IMR-90 (cell line): Measurements from ENCODE around the gene PRSS38. TPM values are rescaled to one million over a fixed set of nuclear protein-coding genes. Genes with fewer than 3 reads are reported as not detected.

Source experiments
- ATAC-seq: fragments of 200-7000 bp; cut with Tn5 transposase; 2 replicates; pipeline ENCODE4 v1.9.1; 2020; ENCODE audit warnings: low read depth, mild to moderate bottlenecking, moderate library complexity
- BruUV-seq: library from RNA; stranded (reverse); fragments of 400-500 nt; replicated peaks from 2 replicates; lab custom pipeline; 2021; lab: Mats Ljungman, UMichigan
- CTCF ChIA-PET: fragments of 300-600 bp; formaldehyde crosslinking; extraction: SDS; loops from one replicate; lab custom pipeline; 2021; ENCODE audit warnings: antibody characterized with exemption; lab: Yijun Ruan, JAX
- POLR2A ChIA-PET: fragments of 300-600 bp; sonication (Branson Sonifier 250); formaldehyde crosslinking; loops from one replicate; lab custom pipeline; 2022; ENCODE audit warnings: antibody characterized with exemption; ENCODE audit not compliant: unreplicated experiment; lab: Charles Lee
- DNase-seq: peaks from one replicate; pipeline ENCODE4 v3.0.0; 2013
- H2AFZ ChIP-seq: replicated peaks from 2 replicates; pipeline ENCODE3; 2013; ENCODE audit warnings: low read length, mild to moderate bottlenecking; ENCODE audit not compliant: poor library complexity
- H2AK5ac ChIP-seq: 2 replicates; pipeline ENCODE4 v1.6.1; 2013; ENCODE audit warnings: low read depth, low read length, inconsistent platforms
- H2AK9ac ChIP-seq: replicated peaks from 2 replicates; pipeline ENCODE3; 2013; ENCODE audit warnings: mild to moderate bottlenecking, low read depth, low read length, moderate library complexity; ENCODE audit not compliant: poor library complexity
- H2BK120ac ChIP-seq: 2 replicates; pipeline ENCODE4 v1.6.1; 2013; ENCODE audit warnings: low read depth, low read length, inconsistent platforms
- H2BK15ac ChIP-seq: 3 replicates; pipeline ENCODE4 v1.6.1; 2013; ENCODE audit warnings: low read depth, low read length, inconsistent platforms
- H2BK20ac ChIP-seq: 2 replicates; pipeline ENCODE4 v1.6.1; 2013; ENCODE audit warnings: low read depth, mild to moderate bottlenecking, inconsistent platforms, low read length, moderate library complexity
- H2BK5ac ChIP-seq: 2 replicates; pipeline ENCODE4 v1.6.1; 2013; ENCODE audit warnings: mild to moderate bottlenecking, low read depth, low read length, inconsistent platforms; ENCODE audit not compliant: poor library complexity, severe bottlenecking
- H3K14ac ChIP-seq: replicated peaks from 2 replicates; pipeline ENCODE4 v1.6.1; 2013; ENCODE audit warnings: low read depth, low read length, inconsistent platforms
- H3K18ac ChIP-seq: 2 replicates; pipeline ENCODE4 v1.6.1; 2013; ENCODE audit warnings: low read depth, low read length, control low read depth
- H3K23ac ChIP-seq: 2 replicates; pipeline ENCODE4 v1.6.1; 2013; ENCODE audit warnings: low read depth, low read length, inconsistent platforms
- H3K27ac ChIP-seq: 2 replicates; pipeline ENCODE4 v1.5.1; 2013; ENCODE audit warnings: mild to moderate bottlenecking, control low read depth, low read length; ENCODE audit not compliant: insufficient read depth
- H3K27me3 ChIP-seq: 2 replicates; pipeline ENCODE4 v1.6.1; 2013; ENCODE audit warnings: low read length; ENCODE audit not compliant: control insufficient read depth, insufficient read depth
- H3K36me3 ChIP-seq: 2 replicates; pipeline ENCODE4 v1.6.1; 2013; ENCODE audit warnings: low read length, mixed read lengths; ENCODE audit not compliant: control insufficient read depth, insufficient read depth
- H3K4ac ChIP-seq: 2 replicates; pipeline ENCODE4 v1.6.1; 2013; ENCODE audit warnings: low read depth, low read length, inconsistent platforms
- H3K4me1 ChIP-seq: 2 replicates; pipeline ENCODE4 v1.6.1; 2013; ENCODE audit warnings: low read length, mixed read lengths; ENCODE audit not compliant: control insufficient read depth, insufficient read depth
- H3K4me2 ChIP-seq: 2 replicates; pipeline ENCODE4 v1.6.1; 2013; ENCODE audit warnings: low read depth, mild to moderate bottlenecking, control low read depth, low read length, moderate library complexity
- H3K4me3 ChIP-seq: 2 replicates; pipeline ENCODE4 v1.5.1; 2013; ENCODE audit warnings: low read depth, mild to moderate bottlenecking, control low read depth, low read length, moderate library complexity; ENCODE audit not compliant: insufficient read depth
- H3K56ac ChIP-seq: 2 replicates; pipeline ENCODE4 v1.6.1; 2013; ENCODE audit warnings: low read length, inconsistent platforms; ENCODE audit not compliant: insufficient read depth; ENCODE audit errors: extremely low read depth
- H3K79me1 ChIP-seq, 2 experiments: 2 replicates each; pipeline ENCODE4 v1.6.1; 2013; ENCODE audit warnings: low read length in 2 of 2, inconsistent platforms in 1 of 2, low read depth in 1 of 2
- H3K9ac ChIP-seq: 2 replicates; pipeline ENCODE4 v1.6.1; 2013; ENCODE audit warnings: low read depth, low read length, control low read depth
- H3K9me1 ChIP-seq: 2 replicates; pipeline ENCODE4 v1.6.1; 2013; ENCODE audit warnings: low read length, inconsistent platforms; ENCODE audit not compliant: insufficient read depth
- H3K9me3 ChIP-seq: 2 replicates; pipeline ENCODE4 v1.6.1; 2013; ENCODE audit warnings: low read length; ENCODE audit not compliant: control insufficient read depth, insufficient read depth
- H4K20me1 ChIP-seq: 2 replicates; pipeline ENCODE4 v1.6.1; 2013; ENCODE audit warnings: low read length, inconsistent platforms; ENCODE audit not compliant: insufficient read depth
- H4K5ac ChIP-seq: 2 replicates; pipeline ENCODE4 v1.6.1; 2013; ENCODE audit warnings: mild to moderate bottlenecking, low read depth, low read length, control low read depth
- H4K8ac ChIP-seq, 2 experiments: 2 replicates each; pipeline ENCODE4 v1.6.1; 2013; ENCODE audit warnings: low read depth in 2 of 2, low read length in 2 of 2, control low read depth in 1 of 2, inconsistent platforms in 1 of 2
- H4K91ac ChIP-seq: 2 replicates; pipeline ENCODE4 v1.6.1; 2013; ENCODE audit warnings: low read depth, low read length, inconsistent platforms; ENCODE audit not compliant: insufficient read depth
- WGBS, 2 experiments: methylation state at CpG; one replicate each; pipeline versions ENCODE4 v1.1.5 to v1.1.7; 2013; ENCODE audit warnings: missing lambda C conversion rate in 2 of 2; ENCODE audit not compliant: insufficient read length in 1 of 2; ENCODE audit errors: extremely low coverage in 2 of 2; 5-methylcytosine and 5-hydroxymethylcytosine counted together
- dilution Hi-C: fragments of 300-500 bp; cut with HindIII; formaldehyde crosslinking; loops from one replicate; pipeline ENCODE4 v1.14.3; 2018; ENCODE audit warnings: low sequenced_read_pairs; ENCODE audit not compliant: unreplicated experiment
- in situ Hi-C: fragments of 300-500 bp; cut with MboI; formaldehyde crosslinking; loops from 3 replicates; pipeline ENCODE4 v1.14.3; 2019; ENCODE audit warnings: low sequenced_read_pairs, inconsistent platforms, mixed read lengths
- intact Hi-C: fragments of 100-400 bp; cut with micrococcal nuclease; formaldehyde crosslinking; loops from 2 replicates; pipeline ENCODE4 v1.10.0; 2022
- polyA plus RNA-seq, 3 experiments: library from polyadenylated mRNA; depleted of rRNA; stranded (reverse); fragments of >200 nt; gene quantifications; 2 replicates each; pipeline ENCODE4 v1.2.3, GENCODE V29; 2012; ENCODE audit warnings: low replicate concordance in 1 of 3
- total RNA-seq: library from RNA; depleted of rRNA; stranded (reverse); fragments of >200 nt; gene quantifications from 2 replicates; pipeline ENCODE4 v1.2.3, GENCODE V29; 2012
- TF ChIP-seq, protein P1 (sequence below): conservative IDR thresholded peaks from 2 replicates; pipeline ENCODE4 v1.5.1; 2012; ENCODE audit warnings: mild to moderate bottlenecking, low read depth, low read length, improper control_type of control experiment

PRSS38 gene
- total and polyA plus RNA-seq, 2 of the 4 experiments (the other 2 are of a cell fraction) = not detected

DNA sequence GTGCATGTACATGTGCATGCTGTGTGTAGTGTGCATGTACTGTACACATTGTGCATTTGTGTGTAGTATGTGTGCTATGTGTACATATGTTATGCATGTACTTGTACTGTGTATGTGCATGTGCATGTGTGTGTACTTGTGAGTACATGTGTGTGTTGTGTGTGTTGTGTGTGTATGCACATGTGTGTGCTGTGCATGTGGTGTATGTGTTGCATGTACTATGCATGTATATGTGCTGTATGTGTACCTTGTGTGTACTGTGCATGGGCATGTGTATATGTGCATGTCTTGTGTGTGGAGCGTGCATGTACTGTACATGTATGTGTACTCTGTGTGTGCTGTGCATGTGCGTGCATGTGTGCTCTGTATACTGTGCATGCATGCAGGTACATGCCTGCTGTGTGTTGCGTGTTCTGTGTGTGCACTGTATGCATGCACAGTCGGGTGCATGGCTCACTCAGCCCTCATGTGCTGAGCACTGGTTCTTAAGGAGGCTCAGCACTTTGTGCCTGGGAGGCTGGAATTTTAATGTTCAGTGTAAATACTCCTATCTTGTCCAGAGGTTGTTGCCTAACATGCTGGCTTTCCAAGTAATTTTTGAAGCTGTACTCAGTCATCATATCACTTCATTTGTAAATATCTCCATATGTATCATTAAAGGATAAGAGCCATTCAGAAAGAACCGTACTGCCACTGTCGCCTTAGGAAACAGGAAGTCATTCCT lies 47.9 kb upstream of the PRSS38 start:
- in situ Hi-C loops = loop anchor here (10.0 kb wide), 1 partner anchor 317 kb away; the partner anchor contains the start of gene ARF1
- intact Hi-C loops = no loop called here
- POLR2A ChIA-PET = no interaction called here

More for the DNA sequence above, 47.9 kb upstream of the PRSS38 start:
- no peak overlapping the region for H3K4me3 ChIP-seq
- ATAC-seq (no peak), DNase-seq (no peak)
- H2AK5ac ChIP-seq = no peak overlapping the region
- peaks cover 5 to 44% of the 10 kb centered on the region in 2 experiments; a peak in 3 of 4 replicates for H3K79me1 ChIP-seq
- CTCF ChIA-PET = no interaction called here
- H3K14ac ChIP-seq = no peak overlapping the region
- no peak overlapping the region for H2BK5ac ChIP-seq
- H3K9me3 ChIP-seq = no peaks in the 10 kb centered on the region
- no peak overlapping the region for H2BK20ac ChIP-seq
- TF ChIP-seq, protein P1, sequence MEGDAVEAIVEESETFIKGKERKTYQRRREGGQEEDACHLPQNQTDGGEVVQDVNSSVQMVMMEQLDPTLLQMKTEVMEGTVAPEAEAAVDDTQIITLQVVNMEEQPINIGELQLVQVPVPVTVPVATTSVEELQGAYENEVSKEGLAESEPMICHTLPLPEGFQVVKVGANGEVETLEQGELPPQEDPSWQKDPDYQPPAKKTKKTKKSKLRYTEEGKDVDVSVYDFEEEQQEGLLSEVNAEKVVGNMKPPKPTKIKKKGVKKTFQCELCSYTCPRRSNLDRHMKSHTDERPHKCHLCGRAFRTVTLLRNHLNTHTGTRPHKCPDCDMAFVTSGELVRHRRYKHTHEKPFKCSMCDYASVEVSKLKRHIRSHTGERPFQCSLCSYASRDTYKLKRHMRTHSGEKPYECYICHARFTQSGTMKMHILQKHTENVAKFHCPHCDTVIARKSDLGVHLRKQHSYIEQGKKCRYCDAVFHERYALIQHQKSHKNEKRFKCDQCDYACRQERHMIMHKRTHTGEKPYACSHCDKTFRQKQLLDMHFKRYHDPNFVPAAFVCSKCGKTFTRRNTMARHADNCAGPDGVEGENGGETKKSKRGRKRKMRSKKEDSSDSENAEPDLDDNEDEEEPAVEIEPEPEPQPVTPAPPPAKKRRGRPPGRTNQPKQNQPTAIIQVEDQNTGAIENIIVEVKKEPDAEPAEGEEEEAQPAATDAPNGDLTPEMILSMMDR = no peak
- H3K56ac ChIP-seq = no peak overlapping the region
- H2AK9ac ChIP-seq = no peak overlapping the region
- peaks cover 9% of the 10 kb centered on the region for H3K9me1 ChIP-seq
- H3K23ac ChIP-seq = no peak overlapping the region
- H3K27ac ChIP-seq = no peak overlapping the region
- H3K18ac ChIP-seq = no peak overlapping the region
- no peak overlapping the region for H4K91ac ChIP-seq
- peaks cover 32% of the 10 kb centered on the region for H4K20me1 ChIP-seq
- no peak overlapping the region for H4K8ac ChIP-seq
- no peak overlapping the region for H3K4me2 ChIP-seq
- peak overlapping the region; percentile 67 for H2AFZ ChIP-seq
- dilution Hi-C loops = no loop called here
- peaks cover 28% of the 10 kb centered on the region for H3K36me3 ChIP-seq
- no peaks in the 10 kb centered on the region for H3K27me3 ChIP-seq
- no peak overlapping the region for H4K5ac ChIP-seq
- peaks cover 12% of the 10 kb centered on the region for H3K4me1 ChIP-seq
- 87% methylated on average over 3 of the region's 6 CpGs; no CpG with 5 or more reads in 1 of the 2 experiments for WGBS, 2 experiments
- H3K9ac ChIP-seq = no peak overlapping the region
- no peak overlapping the region for H3K4ac ChIP-seq
- no peak overlapping the region for H2BK15ac ChIP-seq
- BruUV-seq = no TSS peak
- H2BK120ac ChIP-seq = no peak overlapping the region
